ENCODE results near the gene C2orf66. TPM values are rescaled to one million over a fixed set of nuclear protein-coding genes. Genes with fewer than 3 reads are reported as not detected.

The C2orf66 gene
- total and polyA plus RNA-seq, 8 donors, result 0.05 TPM; not detected in 7

DNA sequence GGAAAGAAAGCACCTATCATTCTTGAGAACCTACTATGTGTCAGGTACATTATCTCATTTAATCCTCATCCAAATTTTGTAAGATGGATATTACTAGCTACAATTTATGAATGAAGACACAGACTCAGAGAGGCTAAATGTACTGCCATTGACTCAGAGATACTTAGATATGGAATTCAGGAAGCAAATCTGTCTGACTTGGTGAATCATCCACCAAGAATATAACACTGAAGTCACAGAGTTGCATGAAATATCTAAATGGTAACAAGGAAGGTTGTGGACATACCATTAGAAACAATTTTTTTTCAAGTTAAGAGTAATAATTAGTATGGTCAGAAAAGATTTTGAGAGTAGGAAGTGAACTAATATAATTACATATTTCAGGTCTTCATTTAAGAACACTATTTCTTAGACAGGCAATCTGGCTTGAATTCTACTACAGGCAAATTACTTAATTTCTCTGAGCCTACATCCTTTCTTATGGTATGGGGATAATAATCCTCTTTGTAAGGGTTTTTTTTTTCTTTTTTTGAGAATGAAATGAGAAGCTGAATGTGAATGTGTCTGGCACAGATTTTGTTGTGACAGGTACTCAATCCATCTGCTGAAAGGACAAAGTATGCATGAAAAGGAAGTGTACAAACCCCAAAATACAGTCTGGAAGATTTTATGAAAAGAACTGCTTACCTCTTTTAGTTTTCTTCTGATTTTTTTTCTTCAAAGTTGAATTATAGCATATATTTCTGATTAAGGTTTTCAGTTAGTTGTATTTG, 14.8 kb upstream of the C2orf66 start:
- TF ChIP-seq, protein P1, sequence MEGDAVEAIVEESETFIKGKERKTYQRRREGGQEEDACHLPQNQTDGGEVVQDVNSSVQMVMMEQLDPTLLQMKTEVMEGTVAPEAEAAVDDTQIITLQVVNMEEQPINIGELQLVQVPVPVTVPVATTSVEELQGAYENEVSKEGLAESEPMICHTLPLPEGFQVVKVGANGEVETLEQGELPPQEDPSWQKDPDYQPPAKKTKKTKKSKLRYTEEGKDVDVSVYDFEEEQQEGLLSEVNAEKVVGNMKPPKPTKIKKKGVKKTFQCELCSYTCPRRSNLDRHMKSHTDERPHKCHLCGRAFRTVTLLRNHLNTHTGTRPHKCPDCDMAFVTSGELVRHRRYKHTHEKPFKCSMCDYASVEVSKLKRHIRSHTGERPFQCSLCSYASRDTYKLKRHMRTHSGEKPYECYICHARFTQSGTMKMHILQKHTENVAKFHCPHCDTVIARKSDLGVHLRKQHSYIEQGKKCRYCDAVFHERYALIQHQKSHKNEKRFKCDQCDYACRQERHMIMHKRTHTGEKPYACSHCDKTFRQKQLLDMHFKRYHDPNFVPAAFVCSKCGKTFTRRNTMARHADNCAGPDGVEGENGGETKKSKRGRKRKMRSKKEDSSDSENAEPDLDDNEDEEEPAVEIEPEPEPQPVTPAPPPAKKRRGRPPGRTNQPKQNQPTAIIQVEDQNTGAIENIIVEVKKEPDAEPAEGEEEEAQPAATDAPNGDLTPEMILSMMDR (IDR thresholded peaks at IDR 0.05), result no peak
- TF ChIP-seq POLR2AphosphoS5 (IDR thresholded peaks at IDR 0.05) (no peak), POLR2A (IDR thresholded peaks at IDR 0.05) (no peak), EP300 (IDR thresholded peaks at IDR 0.05) (no peak)
- H3K36me3 ChIP-seq, result no peaks in the 10 kb centered on the region
- no peaks in the 10 kb centered on the region for H3K4me1 ChIP-seq
- no peak overlapping the region for H3K27ac ChIP-seq
- no peak for DNase-seq
- intact Hi-C loops (cut with DNase I; ENCODE audit: low total_unique reads), result no loop called here
- H3K9me3 ChIP-seq, result peaks cover 0 to 5% (median 0%) of the 10 kb centered on the region in 4 donors
- H3K27me3 ChIP-seq, result no peaks in the 10 kb centered on the region
- H3K4me3 ChIP-seq, result no peak overlapping the region

GRCh38 chr2:196821195-196821594, 12.0 kb upstream of the C2orf66 start:
- WGBS, 5 donors, result 72 to 100% (median 94%) methylated on average over 1 of the region's 1 CpG
- no peaks in the 10 kb centered on the region for H3K27me3 ChIP-seq
- H3K27ac ChIP-seq, result no peak overlapping the region
- H3K4me3 ChIP-seq, result no peak overlapping the region
- no peaks in the 10 kb centered on the region for H3K4me1 ChIP-seq
- no peaks in the 10 kb centered on the region for H3K36me3 ChIP-seq
- intact Hi-C loops (cut with DNase I; ENCODE audit: low total_unique reads), result no loop called here
- DNase-seq, result no peak
- peaks cover 0 to 19% (median 9%) of the 10 kb centered on the region in 4 donors for H3K9me3 ChIP-seq
- TF ChIP-seq, protein P1 (IDR thresholded peaks at IDR 0.05), result no peak
- no peak for TF ChIP-seq POLR2AphosphoS5 (IDR thresholded peaks at IDR 0.05)
- TF ChIP-seq POLR2A (IDR thresholded peaks at IDR 0.05), result no peak
- no peak for TF ChIP-seq EP300 (IDR thresholded peaks at IDR 0.05)

DNA sequence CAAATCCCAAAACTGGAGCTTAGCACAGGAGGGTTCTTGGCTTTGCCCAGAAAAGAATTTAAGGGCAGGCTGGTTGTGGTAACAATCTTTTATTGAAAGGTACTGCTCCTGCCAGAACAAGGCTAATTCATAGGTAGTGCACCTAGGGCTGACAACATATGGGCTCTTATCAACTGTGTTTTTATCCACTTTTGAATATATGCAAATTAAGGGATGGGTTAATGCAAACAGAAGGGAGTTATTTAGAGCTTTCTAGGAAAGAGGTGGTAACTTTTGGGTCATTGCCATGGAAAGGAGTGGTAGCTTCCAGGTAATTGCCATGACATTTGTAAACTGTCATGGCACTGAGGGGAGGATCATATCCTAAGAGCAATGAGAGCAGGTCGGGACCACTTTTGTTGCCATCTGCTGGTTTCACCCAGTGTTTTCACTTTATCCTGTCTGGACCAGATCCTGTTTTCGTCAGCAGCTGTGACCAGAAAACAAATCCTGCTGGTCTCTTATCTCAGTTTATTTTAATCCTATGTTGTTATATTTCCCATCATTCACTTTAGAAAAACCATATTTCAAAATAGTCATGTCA, 981 bp downstream of the C2orf66 start:
- TF ChIP-seq, protein P1 (IDR thresholded peaks at IDR 0.05), result no peak
- TF ChIP-seq POLR2A (IDR thresholded peaks at IDR 0.05) (no peak), EP300 (IDR thresholded peaks at IDR 0.05) (no peak), POLR2AphosphoS5 (IDR thresholded peaks at IDR 0.05) (no peak)

DNA sequence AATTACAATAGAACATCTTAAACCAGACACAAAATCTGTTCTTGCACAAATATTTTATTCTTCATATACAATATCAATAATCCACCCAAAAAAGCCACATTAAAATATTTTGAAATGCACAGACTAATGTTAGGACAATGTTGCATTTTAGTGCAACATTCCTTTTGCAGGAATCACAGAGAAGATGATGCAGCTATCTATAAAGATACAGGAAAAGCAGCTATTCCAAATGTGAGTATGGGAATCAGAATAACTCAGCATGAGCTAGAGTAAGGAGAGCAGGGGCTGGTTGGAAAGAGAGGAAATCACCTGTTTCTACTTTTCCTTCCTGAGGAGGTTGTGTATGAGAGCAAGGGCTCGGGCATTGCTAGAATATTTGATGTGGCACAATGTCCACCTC, 4.8 kb downstream of the C2orf66 start:
- intact Hi-C loops (cut with DNase I; ENCODE audit: low total_unique reads), result no loop called here
- Histone ChIP-seq H3K27ac (no peak overlapping the region), H3K36me3 (no peaks in the 10 kb centered on the region), H3K4me1 (peaks cover 0 to 7% (median 7%) of the 10 kb centered on the region in 4 donors), H3K9me3 (no peaks in the 10 kb centered on the region), H3K27me3 (peaks cover 0 to 25% (median 0%) of the 10 kb centered on the region in 3 donors), H3K4me3 (no peak overlapping the region)
- no peak for DNase-seq
- 35 to 71% (median 69%) methylated on average over 1 of the region's 1 CpG for WGBS, 5 donors
- TF ChIP-seq, protein P1 (IDR thresholded peaks at IDR 0.05), result no peak
- TF ChIP-seq EP300 (IDR thresholded peaks at IDR 0.05) (no peak), POLR2AphosphoS5 (IDR thresholded peaks at IDR 0.05) (no peak), POLR2A (IDR thresholded peaks at IDR 0.05) (no peak)

More for the DNA sequence above, 981 bp downstream of the C2orf66 start:
- no peak for DNase-seq
- peaks cover 0 to 17% (median 0%) of the 10 kb centered on the region in 3 donors for H3K27me3 ChIP-seq
- H3K27ac ChIP-seq, result no peak overlapping the region
- H3K4me3 ChIP-seq, result no peak overlapping the region
- WGBS, 5 donors, result 28 to 44% (median 32%) methylated on average over 2 of the region's 2 CpGs
- intact Hi-C loops (cut with DNase I; ENCODE audit: low total_unique reads), result no loop called here
- no peaks in the 10 kb centered on the region for H3K36me3 ChIP-seq
- no peaks in the 10 kb centered on the region for H3K4me1 ChIP-seq
- no peaks in the 10 kb centered on the region for H3K9me3 ChIP-seq

Measured in stomach (tissue), 9 donors.